ENCODE results near the gene CASK.
A peak's percentile ranks its signal among the peaks of the same experiment; 100 is the strongest.

GRCh38 chrX:41923211-41923977 lies at the start of gene CASK:
- TF ChIP-seq CTCF (IDR thresholded peaks at IDR 0.05; ENCODE audit: borderline replicate concordance, extremely low read depth, low read length, poor library complexity, severe bottlenecking) (peak; percentile 24), EZH2 (IDR thresholded peaks at IDR 0.05; ENCODE audit: borderline replicate concordance, low read depth, low read length, severe bottlenecking) (no peak)

Data from DND-41 (cell line).